Hematopoietic multipotent progenitor cell treated with erythropoietin and hydrocortisone succinate and interleukin-3 and kit ligand, for 4 days (in vitro differentiated cells): ENCODE data around the gene PRR30.

Experiments
- DNase-seq: peaks from one replicate; pipeline ENCODE4 v3.0.0-alpha.2; 2015

PRR30 gene

DNA sequence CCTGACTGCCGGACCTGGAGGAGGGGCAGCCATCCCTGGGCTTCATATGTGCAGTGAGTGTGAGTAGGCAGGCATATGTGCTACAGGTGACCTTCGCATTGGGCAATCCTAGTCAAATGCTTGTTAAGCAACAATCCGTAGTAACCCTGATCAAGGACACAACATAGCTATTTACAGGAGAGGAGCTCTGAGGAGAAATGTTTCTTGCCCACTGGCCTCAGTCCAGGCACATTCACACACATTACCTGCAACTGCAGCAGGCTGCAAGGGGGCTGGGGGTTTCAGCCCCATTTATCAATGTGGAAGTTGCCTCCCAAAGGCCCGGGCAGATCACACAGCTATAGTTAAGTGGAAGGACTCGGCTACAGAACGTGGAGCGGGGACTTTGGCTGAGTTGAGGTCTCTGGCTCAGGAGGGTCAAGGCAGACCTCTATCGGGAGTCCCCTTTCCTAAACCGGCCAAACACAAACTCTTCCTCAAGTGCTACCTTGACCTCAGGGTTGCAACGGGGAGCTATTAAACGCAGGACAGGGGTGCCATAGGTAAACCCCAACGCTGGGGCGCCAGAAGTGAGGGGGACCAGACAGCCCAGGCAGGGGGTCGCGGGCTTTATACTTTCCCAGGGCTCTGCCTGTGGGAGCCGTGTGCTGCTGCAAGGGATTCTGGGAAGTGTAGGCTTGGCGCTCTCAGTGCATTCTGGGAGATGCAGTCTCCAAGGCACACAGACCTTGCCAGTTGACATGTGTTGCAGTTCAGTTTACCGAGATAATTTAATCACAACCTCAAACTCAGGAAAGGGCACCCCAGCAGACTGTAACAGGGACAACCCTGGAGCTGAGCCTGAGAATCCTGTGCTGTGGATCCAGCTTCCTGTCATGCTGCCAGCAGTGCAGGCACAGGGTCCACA, 43.2 kb downstream of the PRR30 start:
- peak; percentile 84 for DNase-seq

DNA sequence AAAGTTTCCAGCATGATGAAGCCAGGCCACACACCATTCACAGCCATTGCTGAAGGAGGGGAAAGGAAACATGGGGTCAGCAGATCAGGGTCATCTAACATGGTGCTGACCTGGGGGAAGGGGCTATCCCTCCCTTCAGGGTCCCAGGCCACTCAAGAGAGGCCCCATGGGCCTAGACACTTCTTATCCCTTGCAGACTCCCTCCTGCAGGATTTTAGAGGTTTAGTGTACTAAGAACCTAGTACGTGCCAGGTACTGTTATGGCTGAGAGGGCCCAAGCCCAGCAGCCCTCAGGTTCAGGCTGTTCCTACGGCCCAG, 43.8 kb downstream of the PRR30 start:
- no peak for DNase-seq

DNA sequence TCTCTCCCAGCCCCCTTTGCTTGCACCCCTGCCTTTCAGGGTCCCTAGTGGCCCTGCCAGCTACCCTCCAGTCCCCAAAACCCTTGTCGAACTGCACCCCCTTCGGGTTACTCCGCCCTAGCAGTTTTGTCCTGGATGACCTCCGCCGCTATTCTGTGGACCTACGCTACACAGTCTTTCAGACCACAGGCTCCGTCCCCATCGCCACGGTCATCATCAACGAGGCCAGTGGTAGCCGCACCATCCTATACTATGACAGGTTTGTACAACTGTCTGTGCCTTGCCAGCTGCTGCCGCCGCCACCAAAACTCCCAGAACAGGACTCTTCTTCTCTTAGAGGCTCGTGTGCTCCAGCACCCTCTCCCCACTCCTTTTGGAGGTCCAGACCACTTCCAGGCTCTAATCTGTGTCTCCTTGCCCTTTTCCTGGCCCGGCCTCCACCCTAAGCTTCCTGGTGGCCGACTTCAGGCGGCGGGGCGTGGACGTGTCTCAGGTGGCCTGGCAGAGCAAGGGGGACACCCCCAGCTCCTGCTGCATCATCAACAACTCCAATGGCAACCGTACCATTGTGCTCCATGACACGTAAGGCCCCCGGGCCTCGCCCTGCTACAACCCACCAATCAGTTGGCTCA, 44.7 kb downstream of the PRR30 start:
- no peak for DNase-seq

DNA sequence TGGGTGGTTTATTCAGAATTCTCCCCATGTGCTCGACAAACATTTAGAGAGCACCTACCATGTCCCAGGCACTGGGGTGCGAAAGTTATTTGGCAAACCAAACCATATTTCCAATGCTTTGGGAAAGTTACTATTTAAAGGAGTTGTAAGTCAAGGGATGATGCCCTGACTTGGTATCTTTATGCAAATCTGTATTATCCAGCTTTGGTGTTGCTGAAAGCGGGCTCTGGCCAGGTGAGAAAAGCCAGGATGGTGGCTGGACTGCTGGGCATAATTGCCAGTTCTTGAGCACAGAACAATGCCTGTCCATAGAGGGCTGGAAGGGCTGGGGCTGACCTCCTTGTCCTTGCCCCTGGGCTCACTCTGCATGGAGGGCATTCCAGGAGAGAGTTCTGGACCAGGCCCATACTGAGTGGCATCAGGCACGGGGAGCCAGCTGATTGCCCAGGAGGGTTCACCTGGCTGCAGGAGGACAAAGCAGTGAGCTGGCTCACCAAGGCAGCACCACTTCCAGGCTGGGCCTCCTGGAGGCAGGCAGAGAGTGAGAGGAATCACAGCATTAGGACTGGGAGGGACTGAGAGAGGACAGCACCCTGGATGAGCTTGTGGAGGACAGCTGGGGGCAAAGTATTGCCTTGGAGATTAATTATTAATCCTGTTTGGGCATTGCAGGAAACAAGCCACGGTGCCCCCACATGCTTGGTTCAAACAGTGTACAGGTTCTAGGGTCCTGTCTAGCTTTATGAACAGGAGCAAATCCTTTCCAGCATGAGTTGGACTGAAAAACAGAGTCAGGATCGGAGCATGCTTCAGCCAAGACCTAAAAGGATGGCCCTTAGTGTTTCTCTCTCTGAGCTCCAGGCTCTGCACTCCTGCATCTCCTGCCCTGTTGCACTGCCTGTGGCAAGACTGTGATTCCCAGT, 45.5 kb downstream of the PRR30 start:
- DNase-seq: no peak

DNA sequence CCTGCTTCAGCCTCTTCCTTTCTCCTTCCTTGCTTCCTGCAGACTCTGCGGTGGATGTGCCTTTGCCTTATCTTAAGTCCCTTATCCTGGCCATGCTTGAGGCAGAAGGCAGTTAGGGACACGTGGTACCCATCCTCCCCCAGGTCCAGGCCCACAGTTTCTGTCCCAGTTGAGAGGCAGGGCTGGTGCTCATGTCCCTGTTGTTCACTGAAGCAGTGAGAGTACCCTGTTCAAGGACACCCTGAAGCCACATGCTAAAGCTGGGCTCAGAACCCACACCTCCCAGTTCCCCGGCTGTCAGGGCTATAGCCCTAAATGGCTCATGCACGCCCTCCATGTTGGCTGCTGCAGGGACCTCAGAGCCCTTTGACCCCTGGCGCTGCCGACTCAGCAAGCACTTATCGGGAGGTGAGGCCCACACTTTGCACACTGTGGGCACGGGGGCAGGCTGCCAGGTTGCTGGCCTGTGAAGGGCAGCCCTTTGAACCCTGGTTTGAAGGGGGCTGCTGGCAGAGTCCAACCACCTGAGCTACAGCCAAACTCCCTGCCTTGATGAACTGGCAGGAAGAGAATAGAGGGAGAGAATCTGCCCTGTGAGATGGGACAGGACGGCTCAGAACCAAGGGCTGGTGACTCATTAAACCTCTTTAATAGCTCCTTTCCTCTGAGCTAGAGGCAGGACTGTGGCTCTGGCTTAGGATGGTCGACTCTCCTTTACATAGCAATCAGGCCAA, 46.3 kb downstream of the PRR30 start:
- peak; percentile 63 for DNase-seq

DNA sequence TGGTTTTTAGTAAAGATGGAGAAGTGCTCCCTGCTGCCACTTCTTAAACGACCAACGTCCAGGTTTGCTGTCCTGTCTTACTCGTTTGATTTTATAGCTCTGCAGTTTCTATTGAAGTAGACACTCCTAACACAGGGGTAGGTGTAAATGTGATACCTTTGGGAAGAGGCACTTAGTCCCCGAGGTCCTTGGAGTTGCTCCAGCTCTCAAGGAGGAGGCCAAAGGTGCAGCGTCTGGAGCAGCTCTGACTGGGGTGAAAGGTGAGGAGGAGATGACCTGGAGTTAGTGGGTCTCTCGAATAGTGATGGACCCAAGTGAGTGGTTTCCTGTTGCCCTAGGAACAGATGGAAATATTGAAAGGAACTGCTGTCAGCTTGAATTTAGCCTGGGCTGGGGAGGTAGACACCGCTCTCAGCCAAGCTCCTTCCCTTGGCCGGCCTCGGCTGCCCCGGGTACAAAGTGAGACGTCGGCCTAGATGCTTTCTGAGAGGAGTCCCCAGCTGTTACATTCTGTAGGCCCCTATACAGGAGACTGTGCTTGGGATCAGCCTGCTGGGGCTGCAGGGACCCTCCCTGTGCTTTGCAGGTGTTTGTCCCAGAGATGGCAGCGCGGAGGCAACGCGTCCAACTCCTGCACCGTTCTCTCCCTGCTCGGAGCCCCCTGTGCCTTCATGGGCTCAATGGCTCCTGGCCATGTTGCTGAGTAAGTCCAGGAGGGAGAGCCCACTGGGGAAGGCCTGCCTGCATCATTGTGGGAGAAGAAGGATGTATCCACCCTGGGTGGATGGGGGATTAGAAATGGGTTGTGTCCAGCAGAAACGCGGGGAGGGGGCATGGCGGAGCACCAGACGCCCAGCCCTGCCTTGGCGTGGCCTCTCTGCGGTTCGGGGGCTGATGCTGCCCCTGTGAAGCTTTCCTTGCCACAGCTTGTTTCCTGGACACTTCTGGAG, 47.2 kb downstream of the PRR30 start:
- DNase-seq: no peak

DNA sequence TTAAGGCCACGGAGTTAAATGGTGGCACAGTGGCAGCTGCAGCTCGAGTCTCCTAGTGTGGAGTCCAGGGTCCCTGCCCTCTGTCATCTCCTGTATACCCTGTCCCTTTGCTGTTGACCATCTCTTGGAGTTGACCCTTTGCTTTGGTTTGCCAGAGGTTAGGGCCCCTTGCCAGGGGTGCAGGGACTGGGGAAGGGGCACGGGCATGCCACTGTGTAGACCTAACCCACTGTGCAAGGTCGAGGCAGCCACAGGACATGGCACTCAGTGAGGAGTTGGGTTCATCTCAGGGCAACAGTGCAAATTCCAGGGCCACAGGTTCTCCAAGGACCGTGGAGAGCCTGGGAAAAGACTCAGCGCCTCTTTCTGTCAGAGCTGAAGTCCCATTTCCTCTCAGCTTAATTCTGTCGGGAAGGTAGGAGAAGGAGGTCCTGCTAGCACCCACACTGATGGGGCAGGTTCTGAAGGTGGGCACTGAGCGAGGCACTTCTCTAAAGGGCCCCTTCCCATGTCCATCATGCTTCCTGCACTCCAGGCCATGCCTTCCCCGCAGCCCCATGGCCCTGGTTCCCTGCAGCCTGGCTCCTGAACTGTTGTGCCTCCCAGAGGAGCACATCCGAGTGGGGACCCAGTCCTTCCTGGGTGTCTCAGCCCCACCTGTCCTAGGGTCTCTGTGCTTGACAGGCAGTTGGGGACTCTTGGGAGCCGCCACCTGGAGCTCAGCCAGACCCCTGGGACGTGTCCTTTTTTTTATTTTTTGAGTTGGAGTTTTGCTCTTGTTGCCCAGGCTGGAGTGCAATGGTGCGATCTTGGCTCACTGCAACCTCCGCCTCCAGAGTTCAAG, 49.9 kb downstream of the PRR30 start:
- DNase-seq: no peak

DNA sequence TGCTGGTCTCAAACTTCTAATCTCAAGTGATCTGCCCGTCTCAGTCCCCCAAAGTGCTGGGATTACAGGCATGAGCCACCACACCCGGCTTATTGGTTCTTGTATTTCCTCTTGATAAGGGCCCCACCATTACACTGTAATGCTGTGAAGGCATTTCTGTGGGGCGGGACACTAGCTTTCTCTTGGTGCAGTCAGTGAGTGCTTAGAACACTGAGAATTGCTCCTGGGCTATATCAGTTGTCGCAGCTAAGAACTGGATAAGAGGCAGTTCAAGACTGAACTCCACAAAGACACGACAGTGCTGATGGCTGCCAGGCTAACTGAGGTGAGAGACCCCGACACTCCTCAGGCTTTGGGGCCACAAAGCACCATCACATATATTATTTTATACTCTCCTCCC, 50.6 kb downstream of the PRR30 start:
- peak; percentile 87 for DNase-seq

DNA sequence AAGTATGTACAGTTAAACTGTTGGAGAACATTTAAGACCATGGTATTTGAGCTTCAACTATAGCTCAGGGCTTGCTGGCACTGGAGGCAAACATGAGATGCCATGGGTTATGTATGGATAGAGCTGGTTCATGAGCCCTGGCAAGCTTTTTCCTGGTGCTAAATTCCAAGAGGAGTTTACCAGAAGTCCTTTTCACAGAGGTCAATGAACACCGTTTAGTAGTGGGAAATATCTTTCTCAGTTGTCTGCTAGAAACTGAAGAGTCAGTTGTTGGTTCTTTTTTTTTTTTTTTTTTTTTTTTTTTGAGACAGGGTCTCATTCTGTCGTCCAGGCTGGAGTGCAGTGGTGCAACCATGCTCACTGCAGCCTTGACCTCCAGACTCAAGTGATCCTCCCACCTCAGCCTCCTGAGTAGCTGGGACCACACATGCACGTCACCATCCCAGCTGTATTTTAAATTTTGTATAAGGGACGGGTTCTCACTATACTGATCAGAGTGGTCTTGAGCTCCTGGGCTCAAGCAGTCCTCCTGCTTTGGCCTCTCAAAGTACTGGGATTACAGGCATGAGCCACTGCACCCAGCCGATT, 51.3 kb downstream of the PRR30 start:
- no peak for DNase-seq
